Omental fat pad (tissue), 4 donors: ENCODE results near the gene RNF41. TPM values are rescaled to one million over a fixed set of nuclear protein-coding genes. Genes with fewer than 3 reads are reported as not detected.

Experiments
- ATAC-seq: fragments of 150-250 bp; one replicate; pipeline ENCODE4 v1.9.1; 2016; ENCODE audit warnings: mild to moderate bottlenecking, moderate library complexity; ENCODE audit not compliant: low FRiP score
- DNase-seq: peaks from one replicate; pipeline ENCODE4 v3.0.0-alpha.2; 2019; ENCODE audit warnings: low spot score
- CTCF ChIP-seq, 3 donors: fragments of 450-650 bp; IDR thresholded peaks; one replicate each; pipeline ENCODE4 v1.5.1; 2016 to 2017; ENCODE audit warnings: antibody characterized with exemption in 3 of 3, mild to moderate bottlenecking in 3 of 3, moderate library complexity in 2 of 3
- total RNA-seq, 4 donors: library from RNA; depleted of rRNA; stranded (reverse); fragments of >200 nt; gene quantifications; one replicate each; pipeline ENCODE4 v1.1.0, GENCODE V29; 2016

Gene RNF41
- total RNA-seq, 4 donors from 2014 or later, result 50.0 to 128 (median 76.2) TPM

GRCh38 chr12:56234746-56235436 lies 13.2 kb upstream of the RNF41 start:
- DNase-seq, result no peak
- TF ChIP-seq CTCF (IDR thresholded peaks at IDR 0.05), result no peak
- ATAC-seq, result no peak

- ATAC-seq (no peak), DNase-seq (no peak)
- TF ChIP-seq CTCF (IDR thresholded peaks at IDR 0.05), result no peak
Measured at GRCh38 chr12:56231184-56231582, 9.5 kb upstream of the RNF41 start.

GRCh38 chr12:56230432-56231183 lies 8.9 kb upstream of the RNF41 start:
- DNase-seq, result no peak
- no peak for ATAC-seq

GRCh38 chr12:56229916-56230431 lies 8.3 kb upstream of the RNF41 start, which contains the start of gene SLC39A5:
TSS of gene SLC39A5 (plus strand) at chr12:56230051. CDS start at chr12:56231275, 1,224 bp downstream.
- TF ChIP-seq CTCF (IDR thresholded peaks at IDR 0.05), result no peak
- no peak for ATAC-seq
- DNase-seq, result no peak

More at GRCh38 chr12:56230432-56231183, 8.9 kb upstream of the RNF41 start:
- no peak for TF ChIP-seq CTCF (IDR thresholded peaks at IDR 0.05)

- no peak for TF ChIP-seq CTCF (IDR thresholded peaks at IDR 0.05)
- DNase-seq (no peak), ATAC-seq (no peak)
Measured at GRCh38 chr12:56229082-56229481, 7.4 kb upstream of the RNF41 start.

GRCh38 chr12:56224954-56225353 lies 3.2 kb upstream of the RNF41 start:
- no peak for DNase-seq
- TF ChIP-seq CTCF (IDR thresholded peaks at IDR 0.05), result no peak
- no peak for ATAC-seq
